HEK293 (cell line): Measurements from ENCODE around the gene IGFBP4.

Experiments
- OVOL3 ChIP-seq: fragments of 450-650 bp; formaldehyde crosslinking; IDR thresholded peaks from 2 replicates; pipeline ENCODE4 v1.5.1; 2016; ENCODE audit warnings: missing biosample characterization, missing genetic modification characterization
- REPIN1 ChIP-seq: fragments of 450-650 bp; formaldehyde crosslinking; IDR thresholded peaks from 2 replicates; pipeline ENCODE4 v1.5.1; 2017; ENCODE audit warnings: missing biosample characterization, missing genetic modification characterization, low read depth
- SCRT1 ChIP-seq: fragments of 450-650 bp; formaldehyde crosslinking; IDR thresholded peaks from 2 replicates; pipeline ENCODE4 v1.5.1; 2016; ENCODE audit warnings: missing biosample characterization, missing genetic modification characterization, borderline replicate concordance
- YY1 ChIP-seq: fragments of 450-650 bp; formaldehyde crosslinking; IDR thresholded peaks from 2 replicates; pipeline ENCODE4 v1.5.1; 2018; ENCODE audit warnings: missing biosample characterization, missing genetic modification characterization
- ZIC2 ChIP-seq: fragments of 450-650 bp; formaldehyde crosslinking; IDR thresholded peaks from 2 replicates; pipeline ENCODE4 v1.5.1; 2016; ENCODE audit warnings: missing biosample characterization, missing genetic modification characterization
- ZNF274 ChIP-seq, 2 experiments: fragments of 200-500 bp in 1 of 2; fragments of 450-650 bp in 1 of 2; sonication (Bioruptor generic) in 1 of 2; formaldehyde crosslinking in 1 of 2; IDR thresholded peaks; 2 replicates each; pipeline versions ENCODE4 v1.5.1 to v1.6.1; 2014 to 2016; ENCODE audit warnings: borderline replicate concordance in 1 of 2, inconsistent platforms in 1 of 2, low read length in 1 of 2, missing biosample characterization in 1 of 2, missing genetic modification characterization in 1 of 2
- ZNF37A ChIP-seq: fragments of 450-650 bp; IDR thresholded peaks from 2 replicates; pipeline ENCODE4 v1.5.1; 2018; ENCODE audit warnings: missing biosample characterization, missing genetic modification characterization
- ZNF404 ChIP-seq: fragments of 450-650 bp; formaldehyde crosslinking; IDR thresholded peaks from 2 replicates; pipeline ENCODE4 v1.5.1; 2017; ENCODE audit warnings: missing biosample characterization, missing genetic modification characterization
- ZNF416 ChIP-seq: fragments of 450-650 bp; formaldehyde crosslinking; IDR thresholded peaks from 2 replicates; pipeline ENCODE4 v1.5.1; 2016; ENCODE audit warnings: missing biosample characterization, missing genetic modification characterization
- ZNF623 ChIP-seq: fragments of 450-650 bp; formaldehyde crosslinking; IDR thresholded peaks from 2 replicates; pipeline ENCODE4 v1.5.1; 2016; ENCODE audit warnings: missing biosample characterization, missing genetic modification characterization
- ZNF629 ChIP-seq: fragments of 450-650 bp; formaldehyde crosslinking; IDR thresholded peaks from 2 replicates; pipeline ENCODE4 v1.5.1; 2017; ENCODE audit warnings: missing biosample characterization, missing genetic modification characterization
- ZNF747 ChIP-seq: fragments of 450-650 bp; formaldehyde crosslinking; IDR thresholded peaks from 2 replicates; pipeline ENCODE4 v1.5.1; 2016; ENCODE audit warnings: missing biosample characterization, missing genetic modification characterization
- ZNF776 ChIP-seq: fragments of 450-650 bp; formaldehyde crosslinking; IDR thresholded peaks from 2 replicates; pipeline ENCODE4 v1.5.0; 2017; ENCODE audit warnings: missing biosample characterization, missing genetic modification characterization, borderline replicate concordance
- ZSCAN23 ChIP-seq: fragments of 450-650 bp; formaldehyde crosslinking; IDR thresholded peaks from 2 replicates; pipeline ENCODE4 v1.5.1; 2016; ENCODE audit warnings: missing biosample characterization, missing genetic modification characterization
- TF ChIP-seq, protein P1 (sequence below): fragments of 450-650 bp; formaldehyde crosslinking; IDR thresholded peaks from 2 replicates; pipeline ENCODE4 v1.5.1; 2016; ENCODE audit warnings: missing biosample characterization, missing genetic modification characterization
- TF ChIP-seq, protein P2 (sequence below): fragments of 450-650 bp; IDR thresholded peaks from 2 replicates; pipeline ENCODE4 v1.5.1; 2018; ENCODE audit warnings: missing biosample characterization, missing genetic modification characterization
- TF ChIP-seq, protein P3 (sequence below): sonication (generic); formaldehyde crosslinking; IDR thresholded peaks from 2 replicates; pipeline ENCODE4 v1.8.1; 2022; ENCODE audit warnings: mild to moderate bottlenecking, moderate library complexity, missing genetic modification reagents
- TF ChIP-seq, protein P4 (sequence below): fragments of 450-650 bp; formaldehyde crosslinking; IDR thresholded peaks from 2 replicates; pipeline ENCODE4 v1.5.1; 2016; ENCODE audit warnings: missing biosample characterization, missing genetic modification characterization
- TF ChIP-seq, protein P5 (sequence below): fragments of 450-650 bp; formaldehyde crosslinking; IDR thresholded peaks from 2 replicates; pipeline ENCODE4 v1.5.1; 2017; ENCODE audit warnings: missing biosample characterization, missing genetic modification characterization
- TF ChIP-seq, protein P6 (sequence below): fragments of 450-650 bp; IDR thresholded peaks from 2 replicates; pipeline ENCODE4 v1.5.1; 2018; ENCODE audit warnings: missing biosample characterization, mild to moderate bottlenecking, missing genetic modification characterization
- TF ChIP-seq, protein P7 (sequence below): fragments of 450-650 bp; formaldehyde crosslinking; IDR thresholded peaks from 2 replicates; pipeline ENCODE4 v1.5.1; 2016; ENCODE audit warnings: missing biosample characterization, missing genetic modification characterization
- TF ChIP-seq, protein P8 (sequence below): fragments of 450-650 bp; formaldehyde crosslinking; IDR thresholded peaks from 2 replicates; pipeline ENCODE4 v1.5.1; 2016; ENCODE audit warnings: missing biosample characterization, missing genetic modification characterization, low read depth

The IGFBP4 gene

DNA sequence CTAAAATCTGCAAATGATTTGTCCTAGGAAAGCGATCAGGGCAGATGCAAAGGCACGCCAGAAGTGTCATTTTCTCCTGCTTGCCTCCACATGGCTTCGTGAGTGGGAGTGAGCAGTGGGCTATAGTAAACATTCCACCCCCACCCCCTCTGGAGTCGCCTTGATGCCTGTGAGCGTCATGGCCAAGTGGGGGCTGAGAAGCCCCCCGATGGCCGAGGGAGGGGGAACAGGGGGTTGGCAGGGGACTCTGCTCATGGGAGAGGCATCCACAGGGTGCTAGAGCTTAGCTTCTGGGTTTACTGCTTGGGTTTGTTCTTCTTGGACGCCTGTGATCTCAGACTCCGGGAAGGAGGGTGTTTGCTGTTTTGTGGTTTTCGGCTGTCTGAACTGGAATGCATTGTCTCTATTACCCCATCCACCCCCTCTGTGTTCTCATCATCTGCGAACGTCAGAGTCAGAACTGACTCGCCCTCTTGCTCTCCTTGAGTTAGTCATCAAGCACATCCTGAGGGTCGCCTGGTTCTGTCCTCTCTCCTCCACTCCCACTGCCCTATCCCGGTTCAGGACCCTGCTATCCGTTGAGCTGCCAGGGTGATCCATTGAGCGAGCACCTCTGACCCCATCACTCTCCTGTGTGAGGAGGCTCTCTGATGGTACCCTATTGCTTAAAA lies 42.7 kb downstream of the IGFBP4 start (continued):
- TF ChIP-seq, protein P1, sequence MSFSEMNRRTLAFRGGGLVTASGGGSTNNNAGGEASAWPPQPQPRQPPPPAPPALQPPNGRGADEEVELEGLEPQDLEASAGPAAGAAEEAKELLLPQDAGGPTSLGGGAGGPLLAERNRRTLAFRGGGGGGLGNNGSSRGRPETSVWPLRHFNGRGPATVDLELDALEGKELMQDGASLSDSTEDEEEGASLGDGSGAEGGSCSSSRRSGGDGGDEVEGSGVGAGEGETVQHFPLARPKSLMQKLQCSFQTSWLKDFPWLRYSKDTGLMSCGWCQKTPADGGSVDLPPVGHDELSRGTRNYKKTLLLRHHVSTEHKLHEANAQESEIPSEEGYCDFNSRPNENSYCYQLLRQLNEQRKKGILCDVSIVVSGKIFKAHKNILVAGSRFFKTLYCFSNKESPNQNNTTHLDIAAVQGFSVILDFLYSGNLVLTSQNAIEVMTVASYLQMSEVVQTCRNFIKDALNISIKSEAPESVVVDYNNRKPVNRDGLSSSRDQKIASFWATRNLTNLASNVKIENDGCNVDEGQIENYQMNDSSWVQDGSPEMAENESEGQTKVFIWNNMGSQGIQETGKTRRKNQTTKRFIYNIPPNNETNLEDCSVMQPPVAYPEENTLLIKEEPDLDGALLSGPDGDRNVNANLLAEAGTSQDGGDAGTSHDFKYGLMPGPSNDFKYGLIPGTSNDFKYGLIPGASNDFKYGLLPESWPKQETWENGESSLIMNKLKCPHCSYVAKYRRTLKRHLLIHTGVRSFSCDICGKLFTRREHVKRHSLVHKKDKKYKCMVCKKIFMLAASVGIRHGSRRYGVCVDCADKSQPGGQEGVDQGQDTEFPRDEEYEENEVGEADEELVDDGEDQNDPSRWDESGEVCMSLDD (tag by site-specific recombination): 0 out of 2 replicates have a peak, but pooled peaks have one; percentile 12
- no peak for TF ChIP-seq ZNF747
- TF ChIP-seq, protein P2, sequence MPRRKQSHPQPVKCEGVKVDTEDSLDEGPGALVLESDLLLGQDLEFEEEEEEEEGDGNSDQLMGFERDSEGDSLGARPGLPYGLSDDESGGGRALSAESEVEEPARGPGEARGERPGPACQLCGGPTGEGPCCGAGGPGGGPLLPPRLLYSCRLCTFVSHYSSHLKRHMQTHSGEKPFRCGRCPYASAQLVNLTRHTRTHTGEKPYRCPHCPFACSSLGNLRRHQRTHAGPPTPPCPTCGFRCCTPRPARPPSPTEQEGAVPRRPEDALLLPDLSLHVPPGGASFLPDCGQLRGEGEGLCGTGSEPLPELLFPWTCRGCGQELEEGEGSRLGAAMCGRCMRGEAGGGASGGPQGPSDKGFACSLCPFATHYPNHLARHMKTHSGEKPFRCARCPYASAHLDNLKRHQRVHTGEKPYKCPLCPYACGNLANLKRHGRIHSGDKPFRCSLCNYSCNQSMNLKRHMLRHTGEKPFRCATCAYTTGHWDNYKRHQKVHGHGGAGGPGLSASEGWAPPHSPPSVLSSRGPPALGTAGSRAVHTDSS (tag by site-specific recombination): no peak
- TF ChIP-seq ZNF404: no peak
- TF ChIP-seq ZNF629 (tag by site-specific recombination): peak; percentile 94
- no peak for TF ChIP-seq YY1 (tag by site-specific recombination)
- TF ChIP-seq ZNF623 (tag by site-specific recombination): no peak
- no peak for TF ChIP-seq ZNF776 (tag by site-specific recombination)
- TF ChIP-seq, protein P3, sequence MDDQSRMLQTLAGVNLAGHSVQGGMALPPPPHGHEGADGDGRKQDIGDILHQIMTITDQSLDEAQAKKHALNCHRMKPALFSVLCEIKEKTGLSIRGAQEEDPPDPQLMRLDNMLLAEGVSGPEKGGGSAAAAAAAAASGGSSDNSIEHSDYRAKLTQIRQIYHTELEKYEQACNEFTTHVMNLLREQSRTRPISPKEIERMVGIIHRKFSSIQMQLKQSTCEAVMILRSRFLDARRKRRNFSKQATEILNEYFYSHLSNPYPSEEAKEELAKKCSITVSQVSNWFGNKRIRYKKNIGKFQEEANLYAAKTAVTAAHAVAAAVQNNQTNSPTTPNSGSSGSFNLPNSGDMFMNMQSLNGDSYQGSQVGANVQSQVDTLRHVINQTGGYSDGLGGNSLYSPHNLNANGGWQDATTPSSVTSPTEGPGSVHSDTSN (CRISPR knock-in tag): no peak
- TF ChIP-seq ZSCAN23 (tag by site-specific recombination): 0 out of 2 replicates have a peak, but pooled peaks have one; percentile 12
- TF ChIP-seq, protein P4, sequence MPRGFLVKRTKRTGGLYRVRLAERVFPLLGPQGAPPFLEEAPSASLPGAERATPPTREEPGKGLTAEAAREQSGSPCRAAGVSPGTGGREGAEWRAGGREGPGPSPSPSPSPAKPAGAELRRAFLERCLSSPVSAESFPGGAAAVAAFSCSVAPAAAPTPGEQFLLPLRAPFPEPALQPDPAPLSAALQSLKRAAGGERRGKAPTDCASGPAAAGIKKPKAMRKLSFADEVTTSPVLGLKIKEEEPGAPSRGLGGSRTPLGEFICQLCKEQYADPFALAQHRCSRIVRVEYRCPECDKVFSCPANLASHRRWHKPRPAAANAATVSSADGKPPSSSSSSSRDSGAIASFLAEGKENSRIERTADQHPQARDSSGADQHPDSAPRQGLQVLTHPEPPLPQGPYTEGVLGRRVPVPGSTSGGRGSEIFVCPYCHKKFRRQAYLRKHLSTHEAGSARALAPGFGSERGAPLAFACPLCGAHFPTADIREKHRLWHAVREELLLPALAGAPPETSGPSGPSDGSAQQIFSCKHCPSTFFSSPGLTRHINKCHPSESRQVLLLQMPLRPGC: peak; percentile 79; the same call in 1 of the 2 replicates
- no peak for TF ChIP-seq ZNF37A (tag by site-specific recombination)
- no peak for TF ChIP-seq ZNF274 (IDR thresholded peaks at IDR 0.05; ENCODE audit: low read length)
- TF ChIP-seq ZNF274 (tag by site-specific recombination; IDR thresholded peaks at IDR 0.05; ENCODE audit: borderline replicate concordance): no peak
- no peak for TF ChIP-seq OVOL3
- TF ChIP-seq ZIC2 (tag by site-specific recombination): peak; percentile 81
- TF ChIP-seq, protein P5, sequence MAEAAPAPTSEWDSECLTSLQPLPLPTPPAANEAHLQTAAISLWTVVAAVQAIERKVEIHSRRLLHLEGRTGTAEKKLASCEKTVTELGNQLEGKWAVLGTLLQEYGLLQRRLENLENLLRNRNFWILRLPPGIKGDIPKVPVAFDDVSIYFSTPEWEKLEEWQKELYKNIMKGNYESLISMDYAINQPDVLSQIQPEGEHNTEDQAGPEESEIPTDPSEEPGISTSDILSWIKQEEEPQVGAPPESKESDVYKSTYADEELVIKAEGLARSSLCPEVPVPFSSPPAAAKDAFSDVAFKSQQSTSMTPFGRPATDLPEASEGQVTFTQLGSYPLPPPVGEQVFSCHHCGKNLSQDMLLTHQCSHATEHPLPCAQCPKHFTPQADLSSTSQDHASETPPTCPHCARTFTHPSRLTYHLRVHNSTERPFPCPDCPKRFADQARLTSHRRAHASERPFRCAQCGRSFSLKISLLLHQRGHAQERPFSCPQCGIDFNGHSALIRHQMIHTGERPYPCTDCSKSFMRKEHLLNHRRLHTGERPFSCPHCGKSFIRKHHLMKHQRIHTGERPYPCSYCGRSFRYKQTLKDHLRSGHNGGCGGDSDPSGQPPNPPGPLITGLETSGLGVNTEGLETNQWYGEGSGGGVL (tag by site-specific recombination): peak; percentile 87
- TF ChIP-seq, protein P6, sequence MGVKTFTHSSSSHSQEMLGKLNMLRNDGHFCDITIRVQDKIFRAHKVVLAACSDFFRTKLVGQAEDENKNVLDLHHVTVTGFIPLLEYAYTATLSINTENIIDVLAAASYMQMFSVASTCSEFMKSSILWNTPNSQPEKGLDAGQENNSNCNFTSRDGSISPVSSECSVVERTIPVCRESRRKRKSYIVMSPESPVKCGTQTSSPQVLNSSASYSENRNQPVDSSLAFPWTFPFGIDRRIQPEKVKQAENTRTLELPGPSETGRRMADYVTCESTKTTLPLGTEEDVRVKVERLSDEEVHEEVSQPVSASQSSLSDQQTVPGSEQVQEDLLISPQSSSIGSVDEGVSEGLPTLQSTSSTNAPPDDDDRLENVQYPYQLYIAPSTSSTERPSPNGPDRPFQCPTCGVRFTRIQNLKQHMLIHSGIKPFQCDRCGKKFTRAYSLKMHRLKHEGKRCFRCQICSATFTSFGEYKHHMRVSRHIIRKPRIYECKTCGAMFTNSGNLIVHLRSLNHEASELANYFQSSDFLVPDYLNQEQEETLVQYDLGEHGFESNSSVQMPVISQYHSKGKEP (tag by site-specific recombination): no peak
- TF ChIP-seq, protein P7, sequence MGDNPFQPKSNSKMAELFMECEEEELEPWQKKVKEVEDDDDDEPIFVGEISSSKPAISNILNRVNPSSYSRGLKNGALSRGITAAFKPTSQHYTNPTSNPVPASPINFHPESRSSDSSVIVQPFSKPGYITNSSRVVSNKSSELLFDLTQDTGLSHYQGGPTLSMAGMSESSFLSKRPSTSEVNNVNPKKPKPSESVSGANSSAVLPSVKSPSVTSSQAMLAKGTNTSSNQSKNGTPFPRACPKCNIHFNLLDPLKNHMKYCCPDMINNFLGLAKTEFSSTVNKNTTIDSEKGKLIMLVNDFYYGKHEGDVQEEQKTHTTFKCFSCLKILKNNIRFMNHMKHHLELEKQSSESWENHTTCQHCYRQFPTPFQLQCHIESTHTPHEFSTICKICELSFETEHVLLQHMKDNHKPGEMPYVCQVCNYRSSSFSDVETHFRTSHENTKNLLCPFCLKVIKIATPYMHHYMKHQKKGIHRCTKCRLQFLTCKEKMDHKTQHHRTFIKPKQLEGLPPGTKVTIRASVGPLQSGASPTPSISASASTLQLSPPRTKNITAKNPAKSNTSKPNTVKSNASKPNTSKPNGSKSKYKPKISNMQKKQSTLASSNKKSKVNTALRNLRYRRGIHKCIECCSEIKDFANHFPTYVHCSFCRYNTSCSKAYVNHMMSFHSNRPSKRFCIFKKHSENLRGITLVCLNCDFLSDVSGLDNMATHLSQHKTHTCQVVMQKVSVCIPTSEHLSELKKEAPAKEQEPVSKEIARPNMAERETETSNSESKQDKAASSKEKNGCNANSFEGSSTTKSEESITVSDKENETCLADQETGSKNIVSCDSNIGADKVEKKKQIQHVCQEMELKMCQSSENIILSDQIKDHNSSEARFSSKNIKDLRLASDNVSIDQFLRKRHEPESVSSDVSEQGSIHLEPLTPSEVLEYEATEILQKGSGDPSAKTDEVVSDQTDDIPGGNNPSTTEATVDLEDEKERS (tag by site-specific recombination): no peak
- TF ChIP-seq ZNF416 (tag by site-specific recombination): no peak
- TF ChIP-seq SCRT1: no peak
- no peak for TF ChIP-seq REPIN1 (tag by site-specific recombination)
- TF ChIP-seq, protein P8, sequence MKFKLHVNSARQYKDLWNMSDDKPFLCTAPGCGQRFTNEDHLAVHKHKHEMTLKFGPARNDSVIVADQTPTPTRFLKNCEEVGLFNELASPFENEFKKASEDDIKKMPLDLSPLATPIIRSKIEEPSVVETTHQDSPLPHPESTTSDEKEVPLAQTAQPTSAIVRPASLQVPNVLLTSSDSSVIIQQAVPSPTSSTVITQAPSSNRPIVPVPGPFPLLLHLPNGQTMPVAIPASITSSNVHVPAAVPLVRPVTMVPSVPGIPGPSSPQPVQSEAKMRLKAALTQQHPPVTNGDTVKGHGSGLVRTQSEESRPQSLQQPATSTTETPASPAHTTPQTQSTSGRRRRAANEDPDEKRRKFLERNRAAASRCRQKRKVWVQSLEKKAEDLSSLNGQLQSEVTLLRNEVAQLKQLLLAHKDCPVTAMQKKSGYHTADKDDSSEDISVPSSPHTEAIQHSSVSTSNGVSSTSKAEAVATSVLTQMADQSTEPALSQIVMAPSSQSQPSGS (tag by site-specific recombination): no peak
